ENCODE results near the gene RPN2.

The RPN2 gene

DNA sequence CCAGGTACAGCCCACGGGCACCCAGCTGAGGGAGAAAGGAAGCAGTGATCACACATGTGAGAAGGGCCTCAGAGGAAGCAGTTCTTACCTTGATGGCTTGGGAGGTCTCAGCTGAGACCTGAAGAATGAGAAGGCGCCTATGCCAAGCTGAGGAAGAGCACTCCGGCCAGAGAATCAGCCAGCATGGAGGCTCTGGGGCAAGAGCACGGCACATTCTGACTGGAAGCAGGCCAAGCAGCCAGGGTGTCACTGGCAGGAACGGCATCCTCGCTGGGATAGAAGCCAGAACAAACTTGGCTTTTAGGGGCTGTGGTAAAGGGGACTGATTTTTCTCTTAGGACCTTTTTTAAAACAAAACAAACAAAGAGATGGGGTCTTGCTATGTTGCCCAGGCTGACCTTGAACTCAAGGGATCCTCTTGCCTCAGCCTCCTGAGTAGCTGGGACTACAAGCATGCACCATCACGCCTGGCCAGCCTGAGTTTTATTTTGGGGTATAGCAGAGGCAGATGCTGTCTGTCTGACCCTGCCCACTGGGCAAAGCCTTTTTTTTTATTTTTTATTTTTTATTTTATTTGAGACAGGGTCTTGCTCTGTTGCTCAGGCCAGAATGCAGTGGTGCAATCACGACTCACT lies 64.9 kb downstream of the RPN2 start:
- DNase-seq: no peak

DNA sequence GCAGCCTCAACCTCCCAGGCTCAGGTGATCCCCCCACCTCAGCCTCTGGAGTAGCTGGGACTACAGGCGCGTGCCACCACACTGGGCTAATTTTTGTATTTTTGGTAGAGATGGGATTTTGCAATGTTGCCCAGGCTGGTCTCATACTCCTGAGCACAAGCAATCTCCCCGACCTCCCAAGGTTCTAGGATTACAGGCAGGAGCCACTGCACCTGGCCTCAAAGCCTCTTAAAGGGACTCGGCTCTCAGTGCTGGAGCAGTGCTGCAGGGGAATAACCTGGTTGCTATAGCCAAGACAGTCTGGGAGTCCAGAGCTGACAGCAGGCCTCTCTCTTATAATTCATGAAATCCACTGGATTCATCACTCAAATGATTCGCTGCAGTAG lies 65.4 kb downstream of the RPN2 start:
- DNase-seq: no peak

- no peak for DNase-seq
Observed at GRCh38 chr20:37245216-37246150, 66.4 kb downstream of the RPN2 start.

- DNase-seq: no peak
Observed at GRCh38 chr20:37246736-37247135, 67.6 kb downstream of the RPN2 start.

DNA sequence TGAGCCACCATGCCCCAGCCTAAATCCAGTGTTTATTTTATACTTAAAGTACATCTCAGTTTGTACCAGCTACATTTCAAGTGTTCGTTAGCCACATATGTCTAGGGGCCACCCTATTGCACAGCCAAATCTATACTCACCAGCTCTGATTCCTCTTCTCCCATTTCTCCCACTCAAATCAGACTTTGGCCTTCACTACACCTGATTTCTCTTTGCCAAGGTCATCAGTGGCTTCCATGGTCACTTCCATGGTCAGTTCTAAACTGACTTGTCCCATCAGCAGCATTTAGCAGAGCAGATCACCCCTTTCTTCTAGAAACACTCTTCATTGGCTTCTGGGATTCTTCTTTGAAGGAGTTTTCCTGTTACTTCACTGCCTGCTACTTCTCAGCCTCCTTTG lies 68.4 kb downstream of the RPN2 start:
- DNase-seq: no peak

DNA sequence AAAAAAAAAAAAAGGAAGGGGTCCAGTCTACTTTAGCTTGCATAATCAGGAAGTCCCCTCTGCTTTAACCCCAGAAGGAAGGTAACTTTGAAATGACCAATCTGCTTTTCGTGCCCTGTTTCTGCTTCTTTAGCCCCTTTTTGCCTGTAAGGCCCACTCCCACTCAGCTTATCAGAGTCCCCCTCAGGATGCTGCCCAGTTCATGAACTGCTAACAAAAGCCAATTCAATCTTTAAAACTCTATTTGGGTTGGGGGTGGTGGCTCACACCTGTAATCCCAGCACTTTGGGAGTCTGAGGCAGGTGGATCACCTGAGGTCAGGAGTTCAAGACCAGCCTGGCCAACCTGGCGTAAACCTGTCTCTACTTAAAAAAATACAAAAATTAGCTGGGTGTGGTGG lies 70.2 kb downstream of the RPN2 start:
- DNase-seq: no peak

DNA sequence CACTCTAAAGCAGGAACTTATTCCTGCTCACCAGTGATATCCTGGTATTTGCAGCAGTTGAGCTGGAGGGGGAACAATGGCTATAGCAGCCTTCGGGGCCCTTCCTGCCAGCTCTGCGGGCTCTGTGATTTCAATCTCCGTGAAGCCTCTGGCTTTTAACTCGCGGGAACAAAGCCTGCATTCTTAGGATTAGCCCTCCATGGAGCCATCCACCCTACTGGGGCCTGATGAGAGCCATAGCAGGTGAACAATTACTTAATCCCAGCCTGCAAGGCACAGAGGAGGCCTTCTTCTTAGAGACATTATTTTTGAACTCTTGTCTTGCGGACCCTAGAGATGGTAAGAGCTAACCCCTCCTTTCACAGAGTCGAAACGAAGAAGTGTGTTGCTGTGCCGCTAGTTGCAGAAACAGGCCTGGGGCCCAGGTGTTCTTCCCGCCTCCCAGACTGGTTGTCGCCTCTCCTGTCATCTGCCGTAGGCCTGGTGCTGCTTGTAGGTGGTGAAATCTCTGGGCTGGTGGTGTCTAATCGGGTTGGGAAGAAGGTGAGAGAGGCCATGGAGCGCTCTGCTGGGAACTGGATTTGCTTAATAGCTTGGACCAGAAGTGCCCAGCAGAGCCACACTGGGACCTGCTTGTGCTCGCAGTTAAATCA lies 72.8 kb downstream of the RPN2 start:
- no peak for DNase-seq

DNA sequence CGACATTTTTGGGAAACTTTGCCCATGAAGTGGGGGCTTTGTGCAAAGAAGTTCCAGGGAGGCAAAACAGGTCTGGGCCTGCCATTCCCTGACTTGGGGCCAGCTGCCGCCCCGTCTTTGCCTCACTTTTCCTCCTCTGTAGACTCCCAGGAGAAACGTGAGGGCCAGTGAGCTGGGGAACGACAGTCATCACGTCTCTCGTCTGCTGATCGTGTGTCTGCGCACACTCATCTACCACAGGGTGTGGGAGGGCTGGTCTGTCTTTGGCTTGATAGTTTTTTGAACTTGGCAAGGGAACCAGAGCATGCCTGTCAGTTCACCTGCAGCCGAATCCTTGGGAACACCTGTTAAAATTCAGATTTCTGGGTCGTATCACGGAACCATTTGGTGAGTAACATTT lies 74.0 kb downstream of the RPN2 start:
- DNase-seq: no peak

DNA sequence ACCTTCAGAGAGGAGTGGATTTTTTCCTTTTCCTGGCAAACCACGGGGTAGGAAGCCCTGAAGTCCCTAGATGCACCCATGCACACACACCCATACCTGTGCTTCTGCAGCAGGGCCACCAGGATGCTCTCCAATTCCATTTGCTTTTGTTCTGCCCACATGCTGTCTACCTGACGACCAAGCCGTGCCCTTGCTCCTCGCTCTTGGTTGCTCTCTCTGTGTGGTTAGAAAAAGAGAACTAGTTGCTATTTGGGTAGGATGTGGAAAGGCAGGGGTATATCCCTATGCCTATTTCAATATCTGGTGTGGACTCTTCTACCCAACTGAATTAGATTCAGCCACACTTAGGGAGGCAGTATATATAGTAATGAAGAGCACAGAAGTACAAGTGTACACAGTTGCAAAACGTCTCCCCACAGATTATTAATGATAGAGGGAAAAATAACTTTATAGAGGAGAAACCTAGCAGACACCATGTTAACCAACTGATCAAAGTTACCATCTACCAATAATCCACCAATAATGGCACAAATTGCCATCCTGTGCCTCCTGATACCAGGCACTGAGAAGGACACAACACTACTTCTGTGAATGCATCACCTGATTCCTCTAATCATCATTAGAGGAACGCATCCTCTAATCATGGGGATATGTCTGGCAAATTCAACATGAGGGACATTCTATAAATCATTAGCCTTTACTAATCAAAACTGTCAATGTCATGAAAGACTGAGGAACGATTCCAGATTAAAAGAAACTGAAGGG lies 75.2 kb downstream of the RPN2 start:
- no peak for DNase-seq

DNA sequence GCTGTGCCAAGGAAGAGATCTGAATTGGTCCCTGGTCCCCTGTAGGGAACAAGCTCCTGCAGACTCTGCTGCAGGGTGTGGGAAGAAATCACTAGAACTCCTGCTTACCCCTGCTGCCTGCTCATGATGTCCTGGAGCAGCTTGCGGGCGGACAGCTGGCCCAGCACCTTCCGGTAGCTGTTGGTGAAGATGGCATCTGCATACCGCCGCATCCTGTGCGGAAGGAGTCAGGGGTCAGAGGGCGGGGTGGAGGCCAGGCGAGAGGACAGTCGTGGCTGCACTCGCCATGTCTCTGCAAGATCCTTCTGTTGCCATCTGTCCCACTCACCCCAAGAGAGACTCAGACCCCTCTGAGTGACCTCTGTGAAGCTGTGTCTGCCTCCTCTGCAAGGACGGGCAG lies 77.2 kb downstream of the RPN2 start:
- DNase-seq: no peak

- DNase-seq: no peak
Observed at GRCh38 chr20:37257530-37257929, 78.4 kb downstream of the RPN2 start.

- DNase-seq: no peak
Observed at GRCh38 chr20:37257988-37258387, 78.9 kb downstream of the RPN2 start.

GRCh38 chr20:37259031-37259430 lies 79.9 kb downstream of the RPN2 start:
- no peak for DNase-seq

DNA sequence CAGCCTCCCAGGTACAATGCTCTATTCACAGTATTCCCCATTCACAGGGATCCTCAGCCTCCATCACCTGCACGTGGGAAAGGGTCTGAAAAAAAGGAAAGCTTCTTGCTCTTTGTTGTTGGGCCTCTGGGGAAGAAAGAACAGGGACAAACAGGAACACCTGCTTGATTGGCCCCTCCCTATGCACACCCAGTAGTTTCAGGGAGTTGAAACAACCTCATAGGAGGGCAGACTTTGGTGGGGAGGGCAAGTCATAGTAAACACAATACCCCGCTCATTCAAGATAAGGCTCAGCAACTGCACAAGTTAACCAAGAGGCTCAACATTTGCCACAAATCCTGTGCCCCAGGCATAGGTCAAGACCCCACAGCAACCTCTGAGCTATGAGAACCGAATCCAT lies 80.7 kb downstream of the RPN2 start:
- no peak for DNase-seq

- DNase-seq: no peak
Observed at GRCh38 chr20:37260923-37261322, 81.8 kb downstream of the RPN2 start.

DNA sequence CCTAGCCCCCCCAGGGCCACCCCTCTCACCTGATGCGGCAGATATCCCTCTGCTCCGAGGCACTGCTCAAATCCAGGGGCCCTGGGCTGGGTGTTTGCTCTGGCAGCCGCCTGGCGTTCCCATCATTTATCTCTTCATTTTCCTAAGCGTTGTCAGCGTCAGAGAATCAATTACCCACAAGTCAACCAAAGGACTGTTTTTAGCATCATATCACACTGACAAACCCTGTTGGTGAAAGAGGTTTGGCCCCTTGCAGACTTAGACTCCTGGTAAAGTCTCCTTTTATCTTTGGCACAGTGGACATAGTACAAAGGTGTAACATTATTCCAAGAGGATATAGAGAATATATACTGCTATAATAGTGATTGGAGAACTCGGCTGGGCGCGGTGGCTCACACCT lies 82.6 kb downstream of the RPN2 start, which contains the start of gene GHRH:
TSS of gene GHRH (minus strand) at position 101 of the 400 bp plus-strand sequence. CDS start 4,925 bp downstream, outside the sequence.
- DNase-seq: no peak

GRCh38 chr20:37262505-37262904 lies 83.4 kb downstream of the RPN2 start:
- no peak for DNase-seq

GRCh38 chr20:37263686-37264085 lies 84.6 kb downstream of the RPN2 start:
- DNase-seq: no peak

DNA sequence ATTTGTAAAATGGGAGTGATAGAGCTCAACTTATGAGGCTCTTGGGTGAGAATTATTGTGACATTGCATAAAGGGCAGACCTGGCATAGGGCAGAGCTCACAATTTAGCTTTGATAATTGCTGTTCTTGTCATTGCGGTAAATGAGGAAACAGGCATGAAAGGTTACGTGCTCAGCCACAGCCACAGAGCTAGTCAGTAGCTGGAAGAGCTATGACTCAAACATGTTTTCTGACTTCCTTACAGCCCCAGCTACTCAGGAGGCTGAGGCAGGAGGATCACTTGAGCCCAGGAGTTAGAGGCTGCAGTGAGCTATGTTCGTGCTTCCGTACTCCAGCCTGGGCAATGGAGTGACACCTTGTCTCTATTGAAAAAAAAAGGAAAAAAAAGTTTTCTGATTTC lies 86.0 kb downstream of the RPN2 start:
- DNase-seq: no peak

DNA sequence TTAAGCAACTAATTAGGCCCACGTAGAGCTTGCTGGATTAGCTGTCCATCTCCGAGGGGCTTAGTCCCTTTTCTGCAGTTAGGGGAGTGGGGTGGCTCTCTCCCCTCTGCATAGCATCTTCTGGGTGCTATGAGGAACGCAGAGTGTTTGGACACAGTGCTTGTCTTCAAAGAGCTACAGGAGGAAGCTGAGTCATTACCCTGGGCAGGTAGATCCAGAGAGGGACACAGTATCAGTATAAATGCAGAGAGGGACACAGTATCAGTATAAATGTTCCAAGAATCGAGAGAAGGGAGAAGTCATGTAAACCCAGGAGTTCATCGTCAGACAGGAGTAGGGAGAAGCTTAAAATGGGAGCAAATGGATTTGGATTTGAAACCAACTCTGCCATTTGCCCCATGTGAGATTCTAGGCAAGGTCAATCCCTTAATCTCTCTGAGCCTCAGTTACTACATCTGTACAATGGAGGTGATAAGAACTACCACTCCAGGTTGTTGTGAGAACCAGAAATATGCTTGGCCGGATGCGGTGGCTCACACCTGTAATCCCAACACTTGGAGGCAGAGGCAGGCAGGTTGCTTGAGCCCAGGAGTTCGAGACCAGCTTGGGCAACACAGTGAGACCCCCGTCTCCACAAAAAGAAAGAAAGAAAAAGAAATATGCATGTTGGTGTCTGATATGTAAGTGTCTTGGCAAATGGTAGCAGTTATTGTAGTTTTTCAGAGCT lies 88.0 kb downstream of the RPN2 start:
- no peak for DNase-seq

DNA sequence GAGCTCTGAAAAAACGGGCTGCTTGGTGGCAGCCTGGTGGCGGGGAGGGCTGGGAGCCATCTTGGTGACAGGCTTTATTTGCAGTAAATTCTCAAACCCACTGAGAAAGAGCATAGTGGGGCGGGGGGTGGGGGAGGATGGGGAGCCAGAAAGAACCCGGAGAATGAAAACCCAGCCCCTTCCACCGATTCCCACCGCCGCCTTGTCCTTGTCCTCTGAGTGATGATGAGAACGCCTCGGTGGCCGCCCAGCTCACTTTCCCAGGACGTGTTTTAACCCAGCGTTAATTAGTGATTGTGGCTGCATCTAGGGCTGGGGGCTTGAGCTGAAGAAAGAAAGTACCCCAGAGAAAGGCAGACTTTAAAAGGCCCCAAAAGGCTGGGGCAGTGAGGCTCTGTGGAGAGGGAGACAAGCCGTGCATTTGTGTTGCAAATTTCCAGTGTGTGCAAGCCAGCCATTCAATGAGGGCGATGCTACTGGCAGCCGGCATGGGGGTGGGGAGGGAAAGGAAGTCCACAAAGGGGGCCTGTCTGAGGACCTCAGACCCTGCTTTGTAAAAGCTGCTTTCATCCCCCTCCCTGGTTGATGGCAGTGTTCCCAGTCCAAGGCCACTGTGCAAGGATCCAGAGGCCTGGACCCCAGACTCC lies 88.7 kb downstream of the RPN2 start:
- DNase-seq: no peak

All from activated CD8-positive, alpha-beta memory T cell treated with anti-CD3 and anti-CD28 coated beads for 24 hours (primary cell).